Subcutaneous abdominal adipose tissue (tissue), 5 donors: ENCODE results near the gene TUBA3C.
"Not testable (repeated sequence)": the region's sequence is repeated elsewhere in the genome, so short reads cannot be mapped to it uniquely, and the experiment has no call there.

ENCODE experiments used
- H3K27ac ChIP-seq: one replicate; pipeline ENCODE4 v1.7.0; 2013; ENCODE audit warnings: low read depth, mild to moderate bottlenecking, inconsistent platforms, low read length, moderate library complexity
- H3K27me3 ChIP-seq, 5 donors: one replicate each; pipeline ENCODE4 v1.7.0; 2013; ENCODE audit warnings: low read length in 5 of 5, inconsistent platforms in 1 of 5; ENCODE audit not compliant: control insufficient read depth in 5 of 5, insufficient read depth in 4 of 5
- H3K36me3 ChIP-seq, 5 donors: one replicate each; pipeline ENCODE4 v1.7.0; 2013; ENCODE audit warnings: low read length in 5 of 5; ENCODE audit not compliant: control insufficient read depth in 5 of 5, insufficient read depth in 5 of 5
- H3K4me1 ChIP-seq, 5 donors: one replicate each; pipeline ENCODE4 v1.7.0; 2013; ENCODE audit warnings: low read length in 5 of 5, mild to moderate bottlenecking in 3 of 5, moderate library complexity in 1 of 5; ENCODE audit not compliant: control insufficient read depth in 5 of 5, insufficient read depth in 5 of 5
- H3K4me3 ChIP-seq, 5 donors: one replicate each; pipeline ENCODE4 v1.7.0; 2013; ENCODE audit warnings: low read length in 5 of 5, low read depth in 1 of 5
- H3K9ac ChIP-seq, 5 donors: one replicate each; pipeline ENCODE4 v1.7.0; 2013; ENCODE audit warnings: low read length in 5 of 5, mild to moderate bottlenecking in 4 of 5, moderate library complexity in 3 of 5
- H3K9me3 ChIP-seq, 5 donors: one replicate each; pipeline ENCODE4 v1.7.0; 2013; ENCODE audit warnings: low read length in 5 of 5; ENCODE audit not compliant: control insufficient read depth in 5 of 5
- donor health status: healthy.
- donor health status: healthy.
- donor health status: healthy.
- donor health status: healthy.
- donor health status: healthy.

TUBA3C gene

GRCh38 chr13:19181621-19182485, at the start of gene TUBA3C:
Gene TUBA3C (minus strand): TSS chr13:19181824. CDS start chr13:19181747, 77 bp downstream.
- H3K27me3 ChIP-seq = no peaks in the 10 kb centered on the region
- no peak within 1 kb of the TSS for H3K9ac ChIP-seq
- H3K9me3 ChIP-seq = peaks cover 0 to 8% (median 4%) of the 10 kb centered on the region in 5 donors
- H3K27ac ChIP-seq = no peak within 1 kb of the TSS
- no peaks in the 10 kb centered on the region for H3K4me1 ChIP-seq
- no peak within 1 kb of the TSS for H3K4me3 ChIP-seq
- H3K36me3 ChIP-seq = no peaks in the 10 kb centered on the region

- H3K4me3 ChIP-seq, H3K9me3 ChIP-seq, H3K27me3 ChIP-seq, H3K9ac ChIP-seq, H3K4me1 ChIP-seq, H3K27ac ChIP-seq, H3K36me3 ChIP-seq: not testable (repeated sequence)
These were observed 25.8 kb upstream of the TUBA3C start for GRCh38 chr13:19207413-19207812.

- not testable (repeated sequence) for H3K4me3 ChIP-seq, H3K36me3 ChIP-seq, H3K27me3 ChIP-seq, H3K9me3 ChIP-seq, H3K4me1 ChIP-seq, H3K27ac ChIP-seq, H3K9ac ChIP-seq
These were observed 11.0 kb upstream of the TUBA3C start for GRCh38 chr13:19192622-19193021.

GRCh38 chr13:19189911-19190310, 8.3 kb upstream of the TUBA3C start:
- H3K36me3 ChIP-seq, H3K4me3 ChIP-seq, H3K9me3 ChIP-seq, H3K27ac ChIP-seq, H3K27me3 ChIP-seq, H3K4me1 ChIP-seq, H3K9ac ChIP-seq: not testable (repeated sequence)

- H3K4me3 ChIP-seq, H3K27ac ChIP-seq, H3K9me3 ChIP-seq, H3K27me3 ChIP-seq, H3K4me1 ChIP-seq, H3K36me3 ChIP-seq, H3K9ac ChIP-seq: not testable (repeated sequence)
These were observed 7.7 kb upstream of the TUBA3C start for GRCh38 chr13:19189368-19189767.

GRCh38 chr13:19185865-19186645, 4.4 kb upstream of the TUBA3C start:
- Histone ChIP-seq H3K9me3 (peaks cover 0 to 8% (median 0%) of the 10 kb centered on the region in 5 donors), H3K36me3 (no peaks in the 10 kb centered on the region), H3K4me1 (peaks cover 0 to 3% (median 0%) of the 10 kb centered on the region in 5 donors), H3K4me3 (no peak overlapping the region), H3K9ac (no peak overlapping the region), H3K27me3 (no peaks in the 10 kb centered on the region), H3K27ac (no peak overlapping the region)

GRCh38 chr13:19185086-19185864, 3.7 kb upstream of the TUBA3C start:
- Histone ChIP-seq H3K27me3 (no peaks in the 10 kb centered on the region), H3K9ac (no peak overlapping the region), H3K4me1 (peaks cover 0 to 3% (median 0%) of the 10 kb centered on the region in 5 donors), H3K9me3 (peaks cover 0 to 8% (median 0%) of the 10 kb centered on the region in 5 donors), H3K36me3 (no peaks in the 10 kb centered on the region), H3K27ac (no peak overlapping the region), H3K4me3 (no peak overlapping the region)

GRCh38 chr13:19184176-19184575, 2.6 kb upstream of the TUBA3C start:
- no peak overlapping the region for H3K4me3 ChIP-seq
- no peak overlapping the region for H3K9ac ChIP-seq
- no peaks in the 10 kb centered on the region for H3K27me3 ChIP-seq
- H3K9me3 ChIP-seq = peaks cover 0 to 8% (median 0%) of the 10 kb centered on the region in 5 donors
- H3K36me3 ChIP-seq = no peaks in the 10 kb centered on the region
- H3K27ac ChIP-seq = no peak overlapping the region
- no peaks in the 10 kb centered on the region for H3K4me1 ChIP-seq

- no peaks in the 10 kb centered on the region for H3K27me3 ChIP-seq
- no peaks in the 10 kb centered on the region for H3K4me1 ChIP-seq
- peaks cover 0 to 8% (median 0%) of the 10 kb centered on the region in 5 donors for H3K9me3 ChIP-seq
These were observed 2.1 kb upstream of the TUBA3C start for GRCh38 chr13:19183676-19184075.

More at GRCh38 chr13:19183676-19184075, 2.1 kb upstream of the TUBA3C start:
- no peak overlapping the region for H3K4me3 ChIP-seq
- H3K27ac ChIP-seq = no peak overlapping the region
- H3K36me3 ChIP-seq = no peaks in the 10 kb centered on the region
- no peak overlapping the region for H3K9ac ChIP-seq
